Measurements from ENCODE around the gene LRBA. TPM values are rescaled to one million over a fixed set of nuclear protein-coding genes. Genes with fewer than 3 reads are reported as not detected.
"Not testable (repeated sequence)": the region's sequence is repeated elsewhere in the genome, so short reads cannot be mapped to it uniquely, and the experiment has no call there.

The LRBA gene
- total and polyA plus RNA-seq, 8 donors, result 7.3 to 156 (median 73.9) TPM

- TF ChIP-seq POLR2AphosphoS5 (IDR thresholded peaks at IDR 0.05) (no peak), POLR2A (IDR thresholded peaks at IDR 0.05) (no peak), EP300 (IDR thresholded peaks at IDR 0.05) (no peak)
- TF ChIP-seq, protein P1, sequence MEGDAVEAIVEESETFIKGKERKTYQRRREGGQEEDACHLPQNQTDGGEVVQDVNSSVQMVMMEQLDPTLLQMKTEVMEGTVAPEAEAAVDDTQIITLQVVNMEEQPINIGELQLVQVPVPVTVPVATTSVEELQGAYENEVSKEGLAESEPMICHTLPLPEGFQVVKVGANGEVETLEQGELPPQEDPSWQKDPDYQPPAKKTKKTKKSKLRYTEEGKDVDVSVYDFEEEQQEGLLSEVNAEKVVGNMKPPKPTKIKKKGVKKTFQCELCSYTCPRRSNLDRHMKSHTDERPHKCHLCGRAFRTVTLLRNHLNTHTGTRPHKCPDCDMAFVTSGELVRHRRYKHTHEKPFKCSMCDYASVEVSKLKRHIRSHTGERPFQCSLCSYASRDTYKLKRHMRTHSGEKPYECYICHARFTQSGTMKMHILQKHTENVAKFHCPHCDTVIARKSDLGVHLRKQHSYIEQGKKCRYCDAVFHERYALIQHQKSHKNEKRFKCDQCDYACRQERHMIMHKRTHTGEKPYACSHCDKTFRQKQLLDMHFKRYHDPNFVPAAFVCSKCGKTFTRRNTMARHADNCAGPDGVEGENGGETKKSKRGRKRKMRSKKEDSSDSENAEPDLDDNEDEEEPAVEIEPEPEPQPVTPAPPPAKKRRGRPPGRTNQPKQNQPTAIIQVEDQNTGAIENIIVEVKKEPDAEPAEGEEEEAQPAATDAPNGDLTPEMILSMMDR (IDR thresholded peaks at IDR 0.05), result no peak
- Histone ChIP-seq H3K36me3 (peaks cover 0 to 6% (median 0%) of the 10 kb centered on the region in 4 donors), H3K27ac (no peak overlapping the region), H3K9me3 (no peaks in the 10 kb centered on the region), H3K4me3 (no peak overlapping the region), H3K27me3 (no peaks in the 10 kb centered on the region), H3K4me1 (no peaks in the 10 kb centered on the region)
- intact Hi-C loops (cut with DNase I; ENCODE audit: low total_unique reads), result no loop called here
- 86 to 95% (median 93%) methylated on average over 4 of the region's 4 CpGs for WGBS, 5 donors
- no peak for DNase-seq
These were observed 268.9 kb downstream of the LRBA start for GRCh38 chr4:150746156-150746555.

DNA sequence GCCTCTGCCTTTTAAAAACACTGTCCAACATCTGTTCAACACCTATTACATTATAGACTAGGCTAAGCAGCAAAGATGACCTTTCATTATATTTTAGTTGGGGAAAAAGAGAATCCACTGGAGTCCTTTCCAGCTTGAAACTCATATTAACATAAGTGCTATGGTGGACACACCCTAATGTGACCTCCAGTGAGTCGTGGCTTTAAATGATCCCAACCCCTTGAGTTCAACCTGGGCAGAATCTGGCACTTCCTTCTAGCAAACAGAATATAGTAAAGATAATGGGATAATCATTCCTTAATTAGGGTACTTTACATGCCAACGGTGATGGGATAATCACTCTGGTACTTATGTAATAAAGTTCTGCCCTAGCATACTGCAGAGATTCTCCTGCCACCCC, 270.5 kb downstream of the LRBA start:
- intact Hi-C loops (cut with DNase I; ENCODE audit: low total_unique reads), result no loop called here
- no peaks in the 10 kb centered on the region for H3K27me3 ChIP-seq
- DNase-seq, result no peak
- H3K9me3 ChIP-seq, result no peaks in the 10 kb centered on the region
- WGBS, 5 donors, result 60 to 82% (median 66%) methylated on average over 2 of the region's 2 CpGs
- TF ChIP-seq, protein P1 (IDR thresholded peaks at IDR 0.05), result no peak
- H3K36me3 ChIP-seq, result peaks cover 0 to 6% (median 0%) of the 10 kb centered on the region in 4 donors
- no peak overlapping the region for H3K27ac ChIP-seq
- no peaks in the 10 kb centered on the region for H3K4me1 ChIP-seq
- H3K4me3 ChIP-seq, result no peak overlapping the region

GRCh38 chr4:150743564-150744342, 271.3 kb downstream of the LRBA start:
- intact Hi-C loops (cut with DNase I; ENCODE audit: low total_unique reads), result no loop called here
- no peak for DNase-seq

DNA sequence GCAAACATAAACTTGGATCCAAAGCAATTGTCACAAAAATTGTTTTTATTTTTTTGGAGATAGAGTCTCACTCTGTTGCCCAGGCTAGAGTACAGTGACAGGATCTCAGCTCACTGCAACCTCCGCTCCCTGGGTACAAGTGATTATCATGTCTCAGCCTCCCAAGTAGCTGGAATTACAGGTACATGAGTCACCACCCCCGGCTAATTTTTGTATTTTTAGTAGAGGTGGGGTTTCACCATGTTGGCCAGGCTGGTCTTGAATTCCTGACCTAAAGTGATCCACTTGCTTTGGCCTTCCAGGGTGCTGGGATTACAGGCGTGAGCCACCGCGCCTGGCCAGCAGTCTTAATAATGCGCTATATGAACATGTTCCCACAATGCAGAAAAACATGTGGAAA, 272.2 kb downstream of the LRBA start:
- H3K4me1 ChIP-seq; H3K27me3 ChIP-seq; H3K27ac ChIP-seq; H3K4me3 ChIP-seq; H3K9me3 ChIP-seq; H3K36me3 ChIP-seq; intact Hi-C loops (cut with DNase I; ENCODE audit: low total_unique reads); DNase-seq: not testable (repeated sequence)
- WGBS, 5 donors, result 77 to 82% (median 80%) methylated on average over 6 of the region's 6 CpGs

More at GRCh38 chr4:150743564-150744342, 271.3 kb downstream of the LRBA start:
- no peak for TF ChIP-seq EP300 (IDR thresholded peaks at IDR 0.05)
- TF ChIP-seq, protein P1 (IDR thresholded peaks at IDR 0.05), result no peak
- no peak for TF ChIP-seq POLR2A (IDR thresholded peaks at IDR 0.05)
- no peak for TF ChIP-seq POLR2AphosphoS5 (IDR thresholded peaks at IDR 0.05)
- no peak overlapping the region for H3K4me3 ChIP-seq
- no peak overlapping the region for H3K27ac ChIP-seq
- H3K4me1 ChIP-seq, result no peaks in the 10 kb centered on the region
- no peaks in the 10 kb centered on the region for H3K27me3 ChIP-seq
- 73 to 88% (median 82%) methylated on average over 2 of the region's 2 CpGs for WGBS, 5 donors
- peaks cover 0 to 6% (median 0%) of the 10 kb centered on the region in 4 donors for H3K36me3 ChIP-seq
- no peaks in the 10 kb centered on the region for H3K9me3 ChIP-seq

DNA sequence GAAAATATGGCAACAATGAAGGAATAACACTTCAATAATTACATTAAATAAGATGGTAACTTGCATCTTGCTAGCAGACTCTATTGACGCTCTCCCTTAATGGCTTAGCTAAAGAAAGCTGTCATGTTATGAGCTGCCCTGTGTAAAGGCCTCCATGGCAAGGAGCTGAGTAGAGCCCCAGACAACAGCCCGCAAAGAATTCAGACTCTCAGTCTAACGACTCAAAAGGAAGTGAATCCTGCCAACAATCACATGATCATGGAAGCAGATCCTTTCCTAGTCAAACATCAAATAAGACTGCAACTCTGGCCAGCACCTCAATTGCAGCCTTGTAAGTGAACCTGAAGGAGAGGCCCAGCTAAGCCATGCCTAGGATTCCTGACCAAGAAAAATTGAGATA, 275.5 kb downstream of the LRBA start:
- Histone ChIP-seq H3K27me3 (no peaks in the 10 kb centered on the region), H3K9me3 (no peaks in the 10 kb centered on the region), H3K36me3 (peaks cover 0 to 6% (median 6%) of the 10 kb centered on the region in 4 donors), H3K27ac (no peak overlapping the region), H3K4me3 (no peak overlapping the region), H3K4me1 (no peaks in the 10 kb centered on the region)
- no peak for TF ChIP-seq EP300 (IDR thresholded peaks at IDR 0.05)
- no peak for TF ChIP-seq POLR2AphosphoS5 (IDR thresholded peaks at IDR 0.05)
- TF ChIP-seq POLR2A (IDR thresholded peaks at IDR 0.05), result no peak
- TF ChIP-seq, protein P1 (IDR thresholded peaks at IDR 0.05), result no peak
- intact Hi-C loops (cut with DNase I; ENCODE audit: low total_unique reads), result no loop called here
- no peak for DNase-seq
- 81 to 88% (median 84%) methylated on average over 3 of the region's 3 CpGs for WGBS, 5 donors

All from stomach (tissue), 9 donors.